SK-N-DZ (cell line): Measurements from ENCODE around the gene RTL1.

ENCODE experiments used
- DNase-seq: peaks from one replicate; pipeline ENCODE4 v3.0.0-alpha.2; 2015; ENCODE audit warnings: low spot score

The RTL1 gene

GRCh38 chr14:100882026-100882967, 21.2 kb downstream of the RTL1 start:
- DNase-seq = no peak

GRCh38 chr14:100881211-100882025, 22.1 kb downstream of the RTL1 start:
- DNase-seq = no peak

- DNase-seq = no peak
Measured at GRCh38 chr14:100880271-100881101, 23.0 kb downstream of the RTL1 start.

GRCh38 chr14:100879782-100880181, 23.7 kb downstream of the RTL1 start:
- DNase-seq = no peak

- no peak for DNase-seq
Measured at GRCh38 chr14:100879194-100879593, 24.3 kb downstream of the RTL1 start.

GRCh38 chr14:100878271-100879146, 25.0 kb downstream of the RTL1 start:
- DNase-seq = no peak

GRCh38 chr14:100875861-100876590, 27.5 kb downstream of the RTL1 start:
- no peak for DNase-seq

GRCh38 chr14:100875126-100875525, 28.4 kb downstream of the RTL1 start:
- DNase-seq = no peak

GRCh38 chr14:100874411-100875091, 29.0 kb downstream of the RTL1 start:
- DNase-seq = no peak

- no peak for DNase-seq
Measured at GRCh38 chr14:100874051-100874410, 29.5 kb downstream of the RTL1 start.

GRCh38 chr14:100873096-100873482, 30.4 kb downstream of the RTL1 start:
- DNase-seq = no peak

GRCh38 chr14:100872259-100873095, 31.0 kb downstream of the RTL1 start:
- DNase-seq = no peak

- DNase-seq = no peak
Measured at GRCh38 chr14:100871234-100872186, 32.0 kb downstream of the RTL1 start.

GRCh38 chr14:100868621-100869370, 34.7 kb downstream of the RTL1 start:
- DNase-seq = no peak

- no peak for DNase-seq
Measured at GRCh38 chr14:100867631-100868315, 35.7 kb downstream of the RTL1 start.
